Pulmonary artery endothelial cell (primary cell): ENCODE measurements around the gene MRPS18A. TPM values are rescaled to one million over a fixed set of nuclear protein-coding genes. Genes with fewer than 3 reads are reported as not detected.

ENCODE experiments used
- DNase-seq: peaks from one replicate; pipeline ENCODE4 v3.0.0-alpha.2; 2011; ENCODE audit warnings: low read depth, low spot score
- total RNA-seq: library from RNA; depleted of rRNA; stranded (reverse); fragments of >200 nt; gene quantifications from 2 replicates; pipeline ENCODE4 v1.2.3, GENCODE V29; 2014

MRPS18A gene
- total RNA-seq = 44.4 and 55.3 TPM in 2 replicates

GRCh38 chr6:43687437-43688347 is at the start of gene MRPS18A:
TSS of gene MRPS18A (minus strand) at chr6:43687791. CDS start at chr6:43687779, 12 bp downstream.
- no peak for DNase-seq

GRCh38 chr6:43736844-43737243 is 49.3 kb upstream of the MRPS18A start:
- no peak for DNase-seq

- no peak for DNase-seq
Observed at GRCh38 chr6:43736211-43736786, 48.7 kb upstream of the MRPS18A start.

GRCh38 chr6:43735642-43736199 is 48.1 kb upstream of the MRPS18A start:
- no peak for DNase-seq

GRCh38 chr6:43734294-43734665 is 46.7 kb upstream of the MRPS18A start:
- DNase-seq = no peak

- DNase-seq = no peak
Observed at GRCh38 chr6:43733471-43734293, 46.1 kb upstream of the MRPS18A start.

GRCh38 chr6:43730634-43731033 is 43.0 kb upstream of the MRPS18A start:
- no peak for DNase-seq

GRCh38 chr6:43729537-43729936 is 41.9 kb upstream of the MRPS18A start:
- no peak for DNase-seq

- no peak for DNase-seq
Observed at GRCh38 chr6:43728586-43728985, 41.0 kb upstream of the MRPS18A start.

- no peak for DNase-seq
Observed at GRCh38 chr6:43727634-43728033, 40.0 kb upstream of the MRPS18A start.

GRCh38 chr6:43725643-43726580 is 38.3 kb upstream of the MRPS18A start:
- DNase-seq = no peak

GRCh38 chr6:43724914-43725642 is 37.5 kb upstream of the MRPS18A start:
- no peak for DNase-seq

- no peak for DNase-seq
Observed at GRCh38 chr6:43724354-43724753, 36.8 kb upstream of the MRPS18A start.

GRCh38 chr6:43723737-43724295 is 36.2 kb upstream of the MRPS18A start:
- no peak for DNase-seq

- DNase-seq = no peak
Observed at GRCh38 chr6:43722920-43723545, 35.4 kb upstream of the MRPS18A start.

- no peak for DNase-seq
Observed at GRCh38 chr6:43720999-43721398, 33.4 kb upstream of the MRPS18A start.

GRCh38 chr6:43719511-43719910 is 31.9 kb upstream of the MRPS18A start:
- DNase-seq = no peak

GRCh38 chr6:43718387-43719105 is 31.0 kb upstream of the MRPS18A start:
- DNase-seq = no peak
